HG03520 (cell line): ENCODE results near the gene GRK1.
"Not testable (repeated sequence)": the region's sequence is repeated elsewhere in the genome, so short reads cannot be mapped to it uniquely, and the experiment has no call there.

Experiments
- ATAC-seq: cut with Tn5 transposase; IDR thresholded peaks from one replicate; pipeline ENCODE4 v1.9.1; 2021; ENCODE audit warnings: mild to moderate bottlenecking, moderate library complexity; ENCODE audit not compliant: unreplicated experiment

The GRK1 gene

GRCh38 chr13:113666951-113667701 is at the start of gene GRK1:
TSS of gene GRK1 (plus strand) at chr13:113667219. CDS start at chr13:113667387, 168 bp downstream.
- ATAC-seq: no peak

- no peak for ATAC-seq
These were observed 49.1 kb upstream of the GRK1 start for GRCh38 chr13:113617961-113618360.

DNA sequence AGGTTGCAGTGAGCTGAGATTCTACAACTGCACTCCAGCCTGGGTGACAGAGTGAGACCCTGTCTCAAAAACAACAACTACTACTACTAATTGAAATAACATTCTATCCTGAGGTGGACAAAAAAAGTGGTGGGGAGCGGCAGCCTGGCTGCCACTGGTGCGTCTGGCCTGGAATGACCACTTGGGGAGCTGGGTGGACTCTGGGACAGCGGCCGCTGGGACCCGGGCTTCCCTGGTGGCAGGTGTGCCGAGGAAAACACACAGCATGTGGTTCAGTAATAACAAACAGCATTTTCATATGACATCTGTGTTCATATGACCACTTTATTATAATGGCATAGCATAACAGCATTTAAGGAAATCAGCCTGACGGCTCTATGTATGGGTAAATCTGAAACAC is 48.6 kb upstream of the GRK1 start:
- no peak for ATAC-seq

GRCh38 chr13:113620036-113620796 is 46.8 kb upstream of the GRK1 start:
- no peak for ATAC-seq

DNA sequence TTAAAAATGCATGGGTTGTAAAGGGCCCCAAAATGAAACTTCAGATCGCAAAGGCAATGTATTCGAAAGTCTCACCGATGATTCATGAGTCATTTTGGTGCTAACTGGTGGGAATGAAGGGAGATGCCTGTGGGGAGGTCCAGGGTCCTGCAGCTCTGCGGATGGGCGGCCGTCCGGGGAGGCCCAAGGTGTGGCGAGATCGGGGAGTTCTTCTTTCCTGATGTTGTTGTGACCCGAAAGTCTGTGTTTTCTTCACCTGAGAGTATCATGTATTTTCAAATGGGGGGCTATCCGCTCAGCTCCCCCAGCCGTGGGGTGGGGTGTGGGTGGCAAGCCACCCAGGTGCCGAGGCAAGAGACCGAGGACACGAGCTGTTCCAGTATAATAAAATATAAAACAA is 46.0 kb upstream of the GRK1 start:
- ATAC-seq: no peak

- ATAC-seq: not testable (repeated sequence)
These were observed 45.5 kb upstream of the GRK1 start for GRCh38 chr13:113621498-113621897.

DNA sequence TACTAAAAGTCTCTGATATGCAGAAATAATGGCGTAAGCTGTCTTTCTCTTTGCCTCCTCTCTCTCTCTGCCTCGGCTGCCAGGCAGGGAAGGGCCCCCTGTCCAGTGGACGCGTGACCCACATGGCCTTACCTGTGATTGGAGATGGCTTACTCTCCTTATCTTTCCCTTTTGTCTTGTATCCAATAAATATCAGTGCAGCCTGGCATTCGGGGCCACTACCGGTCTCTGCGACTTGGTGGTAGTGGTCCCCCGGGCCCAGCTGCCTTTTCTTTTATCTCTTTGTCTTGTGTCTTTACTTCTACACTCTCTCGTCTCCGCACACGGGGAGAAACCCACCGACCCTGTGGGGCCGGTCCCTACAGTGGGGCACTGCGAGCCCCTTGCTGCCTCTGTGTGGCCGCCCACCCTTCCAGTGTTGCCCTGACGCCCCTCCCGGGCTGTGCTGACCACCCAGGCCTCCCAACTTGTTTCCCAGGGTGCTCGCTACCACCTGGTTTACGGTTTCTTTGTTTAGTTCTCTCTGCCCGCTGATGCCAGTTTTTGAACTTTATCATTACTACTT is 45.0 kb upstream of the GRK1 start:
- ATAC-seq: not testable (repeated sequence)

DNA sequence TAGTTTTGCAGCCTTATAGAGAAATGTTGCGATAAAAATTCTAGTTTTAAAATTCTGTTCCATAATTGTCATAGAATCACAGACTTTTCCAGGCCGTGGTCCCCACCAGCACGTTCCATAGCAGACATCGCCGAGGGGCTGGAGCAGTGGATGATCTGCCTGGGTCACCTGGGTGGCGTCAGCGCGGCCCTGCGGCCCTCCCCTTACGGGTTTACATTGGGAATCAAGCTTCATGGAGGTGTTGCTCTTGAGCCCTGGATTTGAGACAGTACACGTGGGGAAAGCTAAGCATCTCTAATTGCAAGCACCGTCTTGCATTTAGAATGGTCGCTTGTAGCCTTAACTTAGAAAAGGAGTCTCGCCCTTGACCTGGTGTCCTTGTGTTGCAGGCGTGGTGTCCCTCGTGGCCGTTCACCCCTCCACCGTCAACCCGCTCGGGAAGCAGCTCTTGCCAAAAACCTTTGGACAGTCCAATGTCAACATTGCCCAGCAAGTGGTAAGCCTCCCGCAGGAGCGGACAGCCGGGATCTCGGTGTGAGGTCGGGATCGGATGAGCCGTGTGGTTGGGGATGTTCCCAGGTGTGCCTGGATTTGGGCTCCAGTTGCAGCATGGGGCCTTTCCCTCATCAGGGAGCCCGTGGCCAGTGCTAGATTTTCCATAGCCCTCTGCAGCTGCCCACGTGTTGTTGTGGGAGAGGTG is 44.1 kb upstream of the GRK1 start:
- no peak for ATAC-seq

GRCh38 chr13:113623491-113624234 is 43.4 kb upstream of the GRK1 start:
- no peak for ATAC-seq

GRCh38 chr13:113624235-113624587 is 42.8 kb upstream of the GRK1 start:
- no peak for ATAC-seq

DNA sequence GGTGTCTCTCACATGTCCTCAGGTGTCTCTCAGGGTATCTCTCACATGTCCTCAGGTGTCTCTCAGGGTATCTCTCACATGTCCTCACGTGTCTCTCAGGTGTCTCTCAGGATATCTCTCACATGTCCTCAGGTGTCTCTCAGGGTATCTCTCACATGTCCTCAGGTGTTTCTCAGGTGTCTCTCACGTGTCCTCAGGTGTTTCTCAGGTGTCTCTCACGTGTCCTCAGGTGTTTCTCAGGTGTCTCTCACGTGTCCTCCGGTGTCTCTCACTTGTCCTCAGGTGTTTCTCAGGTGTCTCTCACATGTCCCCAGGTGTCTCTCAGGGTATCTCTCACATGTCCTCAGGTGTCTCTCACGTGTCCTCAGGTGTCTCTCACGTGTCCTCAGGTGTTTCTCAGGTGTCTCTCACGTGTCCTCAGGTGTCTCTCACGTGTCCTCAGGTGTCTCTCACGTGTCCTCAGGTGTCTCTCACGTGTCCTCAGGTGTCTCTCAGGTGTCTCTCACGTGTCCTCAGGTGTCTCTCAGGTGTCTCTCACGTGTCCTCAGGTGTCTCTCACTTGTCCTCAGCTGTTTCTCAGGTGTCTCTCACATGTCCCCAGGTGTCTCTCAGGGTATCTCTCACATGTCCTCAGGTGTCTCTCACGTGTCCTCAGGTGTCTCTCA is 42.2 kb upstream of the GRK1 start:
- not testable (repeated sequence) for ATAC-seq

DNA sequence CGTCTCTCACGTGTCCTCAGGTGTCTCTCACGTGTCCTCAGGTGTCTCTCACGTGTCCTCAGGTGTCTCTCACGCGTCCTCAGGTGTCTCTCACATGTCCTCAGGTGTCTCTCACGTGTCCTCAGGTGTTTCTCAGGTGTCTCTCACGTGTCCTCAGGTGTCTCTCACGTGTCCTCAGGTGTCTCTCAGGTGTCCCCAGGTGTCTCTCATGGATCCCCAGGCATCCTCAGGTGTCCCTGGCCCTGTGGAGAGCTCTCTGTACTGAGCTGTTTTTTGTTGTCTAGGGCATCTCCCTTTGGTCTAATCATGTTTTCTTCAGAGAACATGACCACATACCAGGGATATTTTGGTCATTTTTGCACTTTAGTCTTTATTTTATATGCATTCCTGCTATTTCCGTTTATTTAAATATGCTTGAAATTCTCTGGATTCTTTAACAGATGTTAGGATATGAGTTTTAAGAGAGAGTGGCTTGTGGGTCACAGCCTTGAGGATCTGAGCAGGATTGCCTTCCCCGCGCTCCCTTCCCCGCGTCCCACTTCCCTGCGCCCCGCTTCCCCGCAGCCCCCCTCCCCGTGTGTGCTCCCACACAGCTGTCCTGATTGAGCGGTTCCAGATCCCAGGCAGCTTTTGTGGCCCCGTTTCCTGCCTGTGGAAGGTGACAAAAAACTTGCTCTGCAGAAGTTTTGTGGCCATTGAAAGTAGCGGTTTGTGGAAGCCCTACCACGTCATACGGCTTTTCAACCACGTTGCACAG is 40.9 kb upstream of the GRK1 start:
- ATAC-seq: no peak

GRCh38 chr13:113627136-113627535 is 39.9 kb upstream of the GRK1 start:
- no peak for ATAC-seq

- ATAC-seq: no peak
These were observed 38.4 kb upstream of the GRK1 start for GRCh38 chr13:113628291-113629270.

DNA sequence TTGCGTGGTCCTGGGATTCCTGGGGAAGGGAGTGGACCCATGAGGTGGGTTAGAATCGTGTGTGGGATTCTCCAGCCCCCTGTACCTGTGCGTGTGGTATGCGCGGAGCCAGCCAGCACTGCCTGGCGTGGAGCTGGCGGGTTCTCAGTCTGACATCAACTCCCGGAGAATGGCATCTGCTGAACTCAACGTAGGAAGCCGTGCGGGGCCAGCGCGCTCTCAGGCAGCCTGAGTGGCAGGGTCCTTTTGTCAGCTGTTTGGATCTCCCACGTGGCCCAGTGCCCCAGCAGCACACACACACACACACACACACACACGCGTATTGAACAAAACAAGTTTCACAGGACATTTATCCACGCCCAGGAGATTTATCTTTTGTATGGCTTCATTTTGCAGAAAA is 37.2 kb upstream of the GRK1 start:
- no peak for ATAC-seq

GRCh38 chr13:113630296-113630695 is 36.7 kb upstream of the GRK1 start:
- no peak for ATAC-seq

DNA sequence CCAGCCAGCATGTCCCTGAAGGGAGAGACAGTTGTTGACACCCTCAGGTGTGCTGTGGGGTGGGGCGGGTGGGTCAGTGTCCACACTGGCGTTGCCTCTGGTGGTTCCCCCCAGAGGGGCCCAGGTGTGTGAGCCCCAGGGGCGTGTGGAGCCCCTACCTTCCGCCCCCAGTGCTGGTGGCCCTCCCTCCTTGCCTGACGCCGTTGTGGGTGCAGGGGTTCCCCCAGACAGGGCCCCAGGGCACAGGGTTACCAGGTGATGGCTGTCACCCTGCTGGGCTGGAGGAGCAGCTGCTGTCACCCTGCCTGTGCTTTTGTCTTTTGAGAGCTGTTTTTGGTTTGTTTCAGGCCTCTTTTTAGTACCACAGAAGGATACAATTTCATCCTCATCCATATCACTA is 36.2 kb upstream of the GRK1 start:
- ATAC-seq: no peak

GRCh38 chr13:113631341-113632095 is 35.5 kb upstream of the GRK1 start:
- no peak for ATAC-seq
